PC-3 (cell line): ENCODE results near the gene GRIA1. TPM values are rescaled to one million over a fixed set of nuclear protein-coding genes. Genes with fewer than 3 reads are reported as not detected.

Experiments
- ATAC-seq: fragments of 200-7000 bp; cut with Tn5 transposase; 2 replicates; pipeline ENCODE4 v1.9.1; 2020; ENCODE audit warnings: mild to moderate bottlenecking, moderate library complexity
- BruUV-seq: library from RNA; stranded (reverse); fragments of 400-500 nt; replicated peaks from 2 replicates; lab custom pipeline; 2021; lab: Mats Ljungman, UMichigan
- CTCF ChIA-PET: fragments of 300-600 bp; sonication (Branson Sonifier 250); formaldehyde crosslinking; loops from one replicate; lab custom pipeline; 2022; ENCODE audit warnings: antibody characterized with exemption; lab: Charles Lee
- POLR2A ChIA-PET: fragments of 300-600 bp; sonication (Branson Sonifier 250); formaldehyde crosslinking; loops from one replicate; lab custom pipeline; 2022; ENCODE audit warnings: antibody characterized with exemption; ENCODE audit not compliant: unreplicated experiment; lab: Charles Lee
- DNase-seq: peaks from one replicate; pipeline ENCODE4 v3.0.0-alpha.2; 2015
- H2AFZ ChIP-seq: fragments of 300-600 bp; sonication (generic); 2 replicates; pipeline ENCODE4 v1.6.0; 2016; ENCODE audit warnings: antibody characterized with exemption, low read length
- H3F3A ChIP-seq: fragments of 300-600 bp; sonication (generic); one replicate; pipeline ENCODE4 v1.6.0; 2017; ENCODE audit warnings: antibody characterized with exemption, low read length, control low read depth, mild to moderate bottlenecking; ENCODE audit not compliant: unreplicated experiment
- H3K27ac ChIP-seq: fragments of 300-600 bp; sonication (generic); 2 replicates; pipeline ENCODE4 v1.5.1; 2016; ENCODE audit warnings: mild to moderate bottlenecking, low read length
- H3K27me3 ChIP-seq: fragments of 300-600 bp; sonication (generic); 2 replicates; pipeline ENCODE4 v1.6.1; 2016; ENCODE audit warnings: low read length, mixed read lengths
- H3K36me3 ChIP-seq: fragments of 300-600 bp; sonication (generic); 2 replicates; pipeline ENCODE4 v1.6.1; 2016; ENCODE audit warnings: low read depth, mixed run types, low read length, mixed read lengths
- H3K4me1 ChIP-seq: fragments of 300-600 bp; sonication (generic); 2 replicates; pipeline ENCODE4 v1.5.1; 2016; ENCODE audit warnings: low read length; ENCODE audit not compliant: insufficient read depth
- H3K4me2 ChIP-seq: fragments of 300-600 bp; sonication (generic); 2 replicates; pipeline ENCODE4 v1.6.0; 2016; ENCODE audit warnings: low read length
- H3K4me3 ChIP-seq: fragments of 300-600 bp; sonication (generic); 2 replicates; pipeline ENCODE4 v1.5.1; 2016; ENCODE audit warnings: mild to moderate bottlenecking, low read length, mixed read lengths
- H3K79me2 ChIP-seq: fragments of 300-600 bp; sonication (generic); 2 replicates; pipeline ENCODE4 v1.6.1; 2017; ENCODE audit warnings: low read length, mixed read lengths
- H3K9ac ChIP-seq: fragments of 300-600 bp; sonication (generic); 2 replicates; pipeline ENCODE4 v1.6.0; 2016; ENCODE audit warnings: mild to moderate bottlenecking, low read length
- H3K9me2 ChIP-seq: fragments of 300-600 bp; sonication (generic); replicated peaks from 2 replicates; pipeline ENCODE4 v1.6.1; 2016; ENCODE audit warnings: mixed run types, low read length, mixed read lengths
- H3K9me3 ChIP-seq: fragments of 300-600 bp; sonication (generic); 2 replicates; pipeline ENCODE4 v1.6.1; 2016; ENCODE audit warnings: low read length, mixed read lengths
- H4K20me1 ChIP-seq: fragments of 300-600 bp; sonication (generic); 2 replicates; pipeline ENCODE4 v1.6.1; 2016; ENCODE audit warnings: low read length, mixed read lengths
- CTCF ChIP-seq: fragments of 300-600 bp; sonication (generic); conservative IDR thresholded peaks from 2 replicates; pipeline ENCODE4 v1.5.1; 2017; ENCODE audit warnings: antibody characterized with exemption, low read depth, mild to moderate bottlenecking, low read length
- EZH2 ChIP-seq: fragments of 300-600 bp; sonication (generic); IDR thresholded peaks from one replicate; pipeline ENCODE4 v1.6.1; 2017; ENCODE audit warnings: antibody characterized with exemption, mild to moderate bottlenecking, low read length; ENCODE audit not compliant: unreplicated experiment
- EZH2phosphoT487 ChIP-seq: fragments of 300-600 bp; sonication (generic); IDR thresholded peaks from 2 replicates; pipeline ENCODE4 v1.6.1; 2018; ENCODE audit warnings: mild to moderate bottlenecking, antibody characterized with exemption, low read length, borderline replicate concordance
- intact Hi-C: fragments of 100-400 bp; cut with micrococcal nuclease; formaldehyde crosslinking; loops from 2 replicates; pipeline ENCODE4 v1.9.0; 2023
- total RNA-seq: library from RNA; depleted of rRNA; stranded (reverse); fragments of >200 nt; gene quantifications from 2 replicates; pipeline ENCODE4 v1.2.3, GENCODE V29; 2014

Gene GRIA1
- total RNA-seq, 1 experiment from 2014 or later, result not detected

- DNase-seq (no peak), ATAC-seq (no peak)
- H2AFZ ChIP-seq, result no peak overlapping the region
- no peak overlapping the region for H3K4me3 ChIP-seq
- peaks cover 9% of the 10 kb centered on the region; the same call in 1 of the 2 replicates for H3K27me3 ChIP-seq
- ChIA-PET POLR2A (no interaction called here), CTCF (no interaction called here)
- H3K9ac ChIP-seq, result no peak overlapping the region
- no peaks in the 10 kb centered on the region for H3K9me3 ChIP-seq
- H3K4me1 ChIP-seq, result no peaks in the 10 kb centered on the region
- intact Hi-C loops, result no loop called here
- H3K4me2 ChIP-seq, result no peak overlapping the region
- no peak overlapping the region for H3K27ac ChIP-seq
- no peaks in the 10 kb centered on the region for H3K36me3 ChIP-seq
- H3K79me2 ChIP-seq, result no peaks in the 10 kb centered on the region
- no TSS peak for BruUV-seq
- TF ChIP-seq EZH2phosphoT487 (no peak), EZH2 (no peak), CTCF (no peak)
- H4K20me1 ChIP-seq, result no peaks in the 10 kb centered on the region
- no peaks in the 10 kb centered on the region for H3K9me2 ChIP-seq
- H3F3A ChIP-seq, result no peaks in the 10 kb centered on the region
These were observed 275.5 kb downstream of the GRIA1 start for GRCh38 chr5:153765987-153766386.

GRCh38 chr5:153767221-153768188 is 277.0 kb downstream of the GRIA1 start:
- no peaks in the 10 kb centered on the region for H3K36me3 ChIP-seq
- H3K9me2 ChIP-seq, result no peaks in the 10 kb centered on the region
- H3F3A ChIP-seq, result no peaks in the 10 kb centered on the region
- H2AFZ ChIP-seq, result no peak overlapping the region
- no peak overlapping the region for H3K4me3 ChIP-seq
- no peak overlapping the region for H3K27ac ChIP-seq
- no peak overlapping the region for H3K4me2 ChIP-seq
- intact Hi-C loops, result no loop called here
- POLR2A ChIA-PET, result no interaction called here
- H3K27me3 ChIP-seq, result peaks cover 12% of the 10 kb centered on the region; the same call in 1 of the 2 replicates
- H3K9me3 ChIP-seq, result no peaks in the 10 kb centered on the region
- TF ChIP-seq EZH2phosphoT487 (no peak), EZH2 (no peak), CTCF (no peak)
- ATAC-seq (no peak), DNase-seq (no peak)
- no peak overlapping the region for H3K9ac ChIP-seq
- H3K79me2 ChIP-seq, result no peaks in the 10 kb centered on the region
- CTCF ChIA-PET, result no interaction called here
- no TSS peak for BruUV-seq
- H4K20me1 ChIP-seq, result no peaks in the 10 kb centered on the region
- no peaks in the 10 kb centered on the region for H3K4me1 ChIP-seq

GRCh38 chr5:153770066-153770465 is 279.6 kb downstream of the GRIA1 start:
- CTCF ChIA-PET, result no interaction called here
- H3K27ac ChIP-seq, result no peak overlapping the region

More at GRCh38 chr5:153770066-153770465, 279.6 kb downstream of the GRIA1 start:
- DNase-seq (no peak), ATAC-seq (no peak)
- no peaks in the 10 kb centered on the region for H3K79me2 ChIP-seq
- no peaks in the 10 kb centered on the region for H3F3A ChIP-seq
- no peak overlapping the region for H3K9ac ChIP-seq
- TF ChIP-seq EZH2 (no peak), CTCF (no peak)
- H2AFZ ChIP-seq, result no peak overlapping the region
- H3K27me3 ChIP-seq, result 0 out of 2 replicates have a peak, but pooled peaks cover 3% of the 10 kb centered on the region
- H3K9me2 ChIP-seq, result no peaks in the 10 kb centered on the region
- BruUV-seq, result no TSS peak
- H4K20me1 ChIP-seq, result no peaks in the 10 kb centered on the region
- no peaks in the 10 kb centered on the region for H3K4me1 ChIP-seq
- H3K4me3 ChIP-seq, result no peak overlapping the region
- intact Hi-C loops, result no loop called here
- H3K4me2 ChIP-seq, result no peak overlapping the region
- POLR2A ChIA-PET, result no interaction called here
- no peaks in the 10 kb centered on the region for H3K9me3 ChIP-seq
- no peaks in the 10 kb centered on the region for H3K36me3 ChIP-seq
